Loucy (cell line): ENCODE data around the gene DSCAM.

ENCODE experiments used
- EZH2phosphoT487 ChIP-seq: fragments of 200-600 bp; IDR thresholded peaks from 2 replicates; pipeline ENCODE4 v1.6.1; 2018; ENCODE audit warnings: antibody characterized with exemption, mild to moderate bottlenecking, moderate library complexity, borderline replicate concordance
- TF ChIP-seq, protein P1 (sequence below): fragments of 200-600 bp; sonication (generic); conservative IDR thresholded peaks from 2 replicates; pipeline ENCODE4 v1.5.1; 2014; ENCODE audit warnings: mild to moderate bottlenecking, antibody characterized with exemption, low read length

GRCh38 chr21:40634141-40634540 lies 212.8 kb downstream of the DSCAM start:
- TF ChIP-seq, protein P1, sequence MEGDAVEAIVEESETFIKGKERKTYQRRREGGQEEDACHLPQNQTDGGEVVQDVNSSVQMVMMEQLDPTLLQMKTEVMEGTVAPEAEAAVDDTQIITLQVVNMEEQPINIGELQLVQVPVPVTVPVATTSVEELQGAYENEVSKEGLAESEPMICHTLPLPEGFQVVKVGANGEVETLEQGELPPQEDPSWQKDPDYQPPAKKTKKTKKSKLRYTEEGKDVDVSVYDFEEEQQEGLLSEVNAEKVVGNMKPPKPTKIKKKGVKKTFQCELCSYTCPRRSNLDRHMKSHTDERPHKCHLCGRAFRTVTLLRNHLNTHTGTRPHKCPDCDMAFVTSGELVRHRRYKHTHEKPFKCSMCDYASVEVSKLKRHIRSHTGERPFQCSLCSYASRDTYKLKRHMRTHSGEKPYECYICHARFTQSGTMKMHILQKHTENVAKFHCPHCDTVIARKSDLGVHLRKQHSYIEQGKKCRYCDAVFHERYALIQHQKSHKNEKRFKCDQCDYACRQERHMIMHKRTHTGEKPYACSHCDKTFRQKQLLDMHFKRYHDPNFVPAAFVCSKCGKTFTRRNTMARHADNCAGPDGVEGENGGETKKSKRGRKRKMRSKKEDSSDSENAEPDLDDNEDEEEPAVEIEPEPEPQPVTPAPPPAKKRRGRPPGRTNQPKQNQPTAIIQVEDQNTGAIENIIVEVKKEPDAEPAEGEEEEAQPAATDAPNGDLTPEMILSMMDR = no peak
- no peak for TF ChIP-seq EZH2phosphoT487
